GM18867 (cell line): ENCODE results near the gene KIF18B.

Experiments used
- ATAC-seq: cut with Tn5 transposase; IDR thresholded peaks from one replicate; pipeline ENCODE4 v1.9.1; 2021; ENCODE audit warnings: mild to moderate bottlenecking, moderate library complexity; ENCODE audit not compliant: unreplicated experiment

KIF18B gene

DNA sequence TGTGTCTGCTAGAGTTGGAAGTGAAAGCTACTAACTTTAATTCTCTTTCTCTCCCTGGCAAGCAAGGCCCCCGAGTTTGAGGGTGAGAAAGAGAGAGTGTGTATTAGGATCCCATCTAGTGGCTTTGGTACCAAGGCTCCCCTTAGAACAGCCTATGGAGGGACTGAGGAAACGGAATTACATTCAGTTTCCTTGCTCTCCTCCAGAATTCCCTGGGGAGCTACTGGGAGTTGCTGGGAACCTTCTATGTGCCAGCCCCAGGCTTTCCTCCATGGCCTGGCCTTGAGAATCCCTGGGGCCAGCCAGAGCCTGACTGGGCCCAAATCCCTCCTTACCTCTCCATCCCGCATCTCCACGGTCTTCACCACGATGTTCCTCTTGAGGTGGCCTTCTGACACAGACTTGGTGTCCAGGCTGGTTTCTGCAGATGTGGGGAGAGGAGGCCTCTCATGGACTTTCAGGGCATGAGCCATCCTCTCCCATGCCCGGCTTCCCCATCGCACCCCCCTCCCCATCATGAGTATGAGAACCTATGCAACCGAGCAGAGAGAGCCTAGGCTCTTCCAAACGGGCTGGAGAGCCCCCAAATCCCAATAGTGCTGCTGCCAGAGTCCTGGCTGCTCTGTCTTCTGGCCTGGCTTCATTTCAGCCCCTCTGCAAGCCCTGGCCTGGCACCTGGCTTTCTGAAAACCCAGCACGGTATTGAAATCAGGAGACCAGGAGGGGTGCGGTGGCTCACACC lies 39.7 kb downstream of the KIF18B start:
- no peak for ATAC-seq

DNA sequence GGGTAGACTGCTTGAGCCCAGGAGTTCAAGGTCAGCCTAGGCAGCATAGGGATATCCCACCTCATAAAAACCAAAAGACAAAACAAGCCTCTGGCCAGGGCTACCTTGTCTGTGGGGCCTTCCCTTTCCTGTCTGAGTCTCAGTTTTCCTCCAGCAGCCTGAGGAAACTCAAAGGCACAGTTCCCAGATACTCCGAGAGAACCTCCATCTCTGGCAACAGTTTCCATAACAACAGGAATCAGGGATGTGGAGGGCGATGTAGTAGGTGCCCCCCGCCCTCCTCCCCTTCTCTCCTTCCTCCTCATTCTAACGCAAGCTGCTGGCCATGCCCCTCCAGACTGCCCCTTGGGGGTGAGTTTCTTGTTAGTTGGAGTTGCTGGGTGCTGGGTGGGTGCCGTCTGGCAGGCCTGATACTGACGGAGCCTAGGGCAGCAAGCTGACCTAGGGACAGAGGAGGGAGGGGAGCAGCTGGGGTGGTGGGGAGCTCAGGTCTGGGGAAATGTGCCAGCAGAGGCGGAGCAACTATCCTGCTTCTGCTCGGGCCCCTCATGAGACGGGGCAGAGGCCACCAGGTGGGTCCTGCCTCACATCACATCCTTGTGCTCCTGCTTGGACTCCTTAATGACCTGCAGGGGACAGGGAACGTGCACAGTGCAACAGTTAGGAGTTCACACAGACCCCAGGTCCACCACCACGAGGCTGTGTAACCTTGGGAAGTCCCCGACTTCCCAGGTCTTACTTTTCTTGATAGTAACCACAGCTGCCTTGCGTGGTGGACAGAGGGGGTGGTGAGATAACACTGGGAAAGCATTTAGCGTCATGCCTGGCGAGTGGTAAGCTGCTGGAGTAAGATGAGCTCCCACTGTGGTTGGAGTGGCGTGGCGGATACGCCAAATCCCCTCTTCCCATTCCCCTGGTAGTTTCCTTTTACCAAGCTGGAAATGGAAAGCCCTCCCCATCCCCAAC lies 40.5 kb downstream of the KIF18B start:
- ATAC-seq, result no peak

DNA sequence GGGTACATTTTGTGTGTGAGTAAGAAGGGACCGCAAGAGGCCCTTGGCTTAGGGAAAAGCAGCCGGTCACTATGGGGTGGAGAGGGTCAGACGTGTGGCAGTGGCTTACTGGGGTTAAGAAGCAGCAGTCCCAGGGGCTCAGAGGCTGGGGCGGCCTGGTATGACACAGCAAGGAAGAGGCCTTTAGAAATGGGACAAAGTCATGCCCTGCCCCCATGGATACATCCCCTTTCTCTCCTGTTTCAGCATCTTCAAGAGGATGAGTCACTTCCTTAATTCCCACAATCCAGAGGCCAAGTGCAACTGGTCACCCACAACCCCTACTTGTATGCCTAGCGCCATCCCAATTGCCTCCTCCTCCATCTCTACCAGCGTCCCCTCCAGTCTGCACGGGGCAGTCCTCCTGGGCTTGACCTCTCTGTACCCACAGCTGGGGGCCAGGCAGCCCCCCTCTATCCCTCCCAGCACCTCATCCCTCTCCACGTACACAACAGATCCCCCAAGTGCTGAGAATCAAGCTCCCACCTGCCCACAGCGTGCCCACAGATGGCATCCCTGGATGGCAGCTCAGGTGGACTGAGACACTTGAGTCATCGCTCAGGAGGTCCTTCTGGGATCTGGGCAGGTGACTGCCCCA lies 41.4 kb downstream of the KIF18B start:
- no peak for ATAC-seq

DNA sequence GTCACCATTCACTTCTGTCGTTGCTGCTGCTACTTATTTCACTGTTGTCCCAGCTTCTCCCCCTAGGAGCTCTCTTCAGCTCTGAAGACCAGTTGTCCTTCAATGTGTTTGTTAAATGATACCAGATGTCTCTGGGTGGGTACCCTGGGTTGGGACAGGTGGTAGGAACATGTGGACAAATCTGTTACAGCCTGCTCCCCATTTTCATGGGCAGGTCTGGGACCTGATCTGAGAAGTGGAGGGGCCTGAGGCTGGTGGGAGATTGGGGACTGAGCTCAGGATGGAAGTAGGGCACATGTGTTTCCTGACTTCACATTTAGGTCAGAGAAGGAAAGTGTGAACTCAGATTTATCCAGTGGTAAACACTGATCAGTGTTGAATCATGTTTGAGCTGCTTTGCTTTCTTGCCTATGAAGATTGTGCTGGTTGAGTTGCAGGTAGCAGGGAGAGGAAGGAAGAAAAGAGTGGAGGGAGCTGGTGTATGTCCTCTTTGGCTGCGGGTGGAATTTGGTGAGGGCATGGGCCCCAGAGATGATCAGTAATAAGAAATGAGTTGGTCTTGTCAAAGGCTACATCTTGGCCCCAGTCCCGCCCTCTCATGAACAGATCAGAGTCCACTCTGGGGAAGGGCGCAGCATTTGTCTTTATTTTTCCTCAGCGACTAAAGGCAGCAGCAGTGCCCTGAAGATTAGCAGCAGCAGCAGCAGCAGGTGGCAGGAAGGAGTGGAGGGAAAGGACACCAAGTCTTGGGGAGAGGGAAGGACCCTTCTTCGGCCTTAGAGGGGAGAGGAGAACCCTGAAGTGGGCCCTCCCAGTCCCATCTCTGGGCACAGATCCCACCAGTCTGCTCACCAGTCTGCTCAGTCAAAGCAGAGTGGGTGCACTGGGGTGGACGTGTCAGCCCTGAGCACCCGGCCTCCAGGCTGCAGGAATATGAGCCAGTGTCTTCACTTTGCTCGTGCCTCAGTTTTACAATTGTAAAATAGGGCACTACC lies 42.3 kb downstream of the KIF18B start:
- ATAC-seq, result no peak

DNA sequence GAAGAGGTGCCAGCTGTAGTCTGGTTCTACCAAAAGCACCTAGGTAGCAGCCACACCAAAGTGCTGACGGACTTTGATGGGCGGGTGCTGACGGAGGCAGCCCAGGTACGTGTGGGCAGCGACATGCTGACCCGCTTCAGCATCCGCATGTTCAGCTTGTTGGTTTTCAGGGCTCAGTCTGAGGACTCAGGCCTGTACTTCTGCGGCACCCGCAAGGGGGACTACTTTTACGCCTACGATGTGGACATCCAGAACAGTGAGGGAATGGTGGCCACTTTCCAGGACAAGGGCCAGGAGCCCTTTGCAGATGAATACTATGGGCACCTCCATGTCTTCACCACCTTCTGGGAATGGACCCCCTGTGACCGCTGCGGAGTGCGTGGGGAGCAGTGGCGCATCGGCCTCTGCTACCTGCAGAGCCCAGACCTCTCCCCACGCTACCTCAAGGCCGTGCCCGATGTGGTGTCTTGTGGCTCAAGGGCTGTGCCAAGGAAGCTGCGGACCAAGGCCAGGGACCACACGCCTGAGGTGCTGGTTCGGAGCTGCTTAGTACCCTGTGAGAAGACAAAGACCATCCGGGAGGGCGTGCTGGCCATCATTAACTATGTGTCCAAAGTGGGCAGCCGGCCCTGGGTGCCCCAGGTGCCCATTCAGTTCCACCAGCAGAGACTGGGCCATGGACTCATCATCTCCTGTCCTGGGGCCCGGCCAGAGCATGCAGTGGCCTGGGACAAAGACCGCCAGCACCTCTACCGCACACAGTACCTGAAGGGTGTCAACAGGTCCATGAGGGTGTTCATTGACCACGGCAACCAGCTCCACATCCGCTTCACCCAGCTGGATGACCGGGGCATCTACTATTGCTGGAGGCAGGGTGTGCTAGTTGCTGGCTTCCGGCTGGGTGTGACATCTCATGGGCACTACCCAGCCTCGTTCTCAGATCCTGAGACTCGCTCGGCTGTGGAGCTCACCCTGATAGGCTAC lies 43.3 kb downstream of the KIF18B start:
- no peak for ATAC-seq

DNA sequence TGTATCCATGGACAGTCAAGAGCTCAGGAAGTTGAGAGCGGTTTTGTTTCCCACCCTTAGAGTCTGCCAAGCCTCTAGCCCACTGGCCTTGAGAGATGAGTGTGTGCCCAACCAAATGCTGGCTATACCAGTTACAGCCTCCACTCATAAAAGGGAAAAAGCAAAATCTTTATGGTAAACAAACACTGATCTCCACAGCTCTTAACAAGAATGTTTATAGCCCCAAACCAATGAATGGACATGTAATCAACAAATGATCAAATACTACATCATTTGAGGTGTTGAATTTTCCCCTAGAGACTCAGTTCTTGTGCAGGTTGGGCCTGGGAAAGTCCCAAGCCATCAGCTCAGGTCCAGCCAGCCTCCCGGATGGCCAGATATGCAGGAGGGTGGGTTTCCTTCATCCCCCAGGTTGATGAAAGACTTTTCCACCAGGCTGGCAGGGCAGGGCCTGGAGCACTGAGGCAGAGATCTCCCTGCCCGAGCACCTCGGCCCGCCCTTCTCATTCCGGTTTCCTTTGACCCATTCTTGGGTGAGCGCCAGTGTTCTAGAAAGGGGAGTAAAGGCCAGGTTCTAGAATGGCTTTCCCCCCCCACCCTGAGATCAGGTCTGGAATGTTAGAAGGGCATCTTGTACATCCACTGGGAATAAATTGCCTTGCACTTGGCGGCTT lies 44.4 kb downstream of the KIF18B start:
- no peak for ATAC-seq

DNA sequence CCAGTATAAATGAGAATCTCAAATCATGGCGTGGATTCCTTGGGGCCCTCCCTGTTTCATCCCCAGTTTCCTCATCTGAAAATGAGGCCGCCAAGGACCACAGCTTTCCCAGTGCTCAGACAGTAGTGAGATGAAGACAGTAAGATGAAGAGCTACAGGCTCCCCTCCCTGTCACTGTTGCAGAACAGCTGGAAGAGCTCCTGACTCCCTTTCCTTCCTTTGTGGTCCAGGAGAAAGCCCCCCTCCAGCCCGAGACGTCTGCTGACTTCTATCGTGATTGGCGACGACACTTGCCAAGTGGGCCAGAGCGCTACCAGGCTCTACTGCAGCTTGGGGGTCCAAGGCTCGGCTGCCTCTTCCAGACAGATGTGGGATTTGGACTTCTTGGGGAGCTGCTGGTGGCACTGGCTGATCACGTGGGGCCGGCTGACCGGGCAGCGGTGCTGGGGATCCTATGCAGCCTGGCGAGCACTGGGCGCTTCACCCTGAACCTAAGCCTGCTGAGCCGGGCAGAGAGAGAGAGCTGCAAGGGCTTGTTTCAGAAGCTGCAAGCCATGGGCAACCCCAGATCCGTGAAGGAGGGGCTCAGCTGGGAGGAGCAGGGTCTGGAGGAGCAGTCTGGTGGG lies 45.3 kb downstream of the KIF18B start:
- ATAC-seq, result no peak

DNA sequence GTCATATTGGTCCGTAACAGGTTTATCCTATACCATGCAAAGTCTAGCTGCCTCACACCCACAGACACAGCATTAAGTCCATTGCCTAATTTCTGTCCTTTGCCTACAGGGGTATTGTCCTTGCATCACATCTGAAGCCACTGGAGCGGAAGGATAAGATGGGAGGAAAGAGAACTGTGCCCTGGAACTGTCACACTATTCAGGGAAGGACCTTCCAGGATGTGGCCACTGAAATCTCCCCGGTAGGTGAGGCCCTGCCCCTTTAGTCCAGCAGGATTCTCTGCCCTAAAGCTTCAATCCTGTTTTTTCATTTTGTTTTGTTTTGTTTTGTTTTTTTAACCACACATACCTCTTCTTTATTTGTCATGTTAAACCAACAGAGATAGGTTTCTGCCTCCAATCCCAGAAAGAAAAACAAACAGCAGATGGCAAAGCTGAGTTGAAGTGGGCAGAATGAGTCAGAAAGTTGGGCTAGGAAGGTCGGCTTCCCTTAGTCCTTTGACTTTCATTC lies 46.1 kb downstream of the KIF18B start:
- ATAC-seq, result no peak

DNA sequence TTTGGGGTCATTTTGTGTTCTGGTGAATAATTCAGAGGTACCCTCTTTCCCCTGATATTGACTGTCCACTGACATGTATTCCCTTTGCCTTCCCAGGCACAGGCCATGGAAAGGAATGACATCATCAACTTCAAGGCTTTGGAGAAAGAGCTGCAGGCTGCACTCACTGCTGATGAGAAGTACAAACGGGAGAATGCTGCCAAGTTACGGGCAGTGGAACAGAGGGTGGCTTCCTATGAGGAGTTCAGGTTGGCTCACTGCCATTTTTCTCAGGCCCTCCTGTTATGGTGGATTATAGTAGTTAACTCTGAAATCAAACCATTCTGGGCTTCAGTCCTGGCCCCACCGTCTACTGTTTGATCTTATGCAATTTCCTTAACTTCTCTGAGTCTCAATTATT lies 46.7 kb downstream of the KIF18B start:
- ATAC-seq, result no peak

DNA sequence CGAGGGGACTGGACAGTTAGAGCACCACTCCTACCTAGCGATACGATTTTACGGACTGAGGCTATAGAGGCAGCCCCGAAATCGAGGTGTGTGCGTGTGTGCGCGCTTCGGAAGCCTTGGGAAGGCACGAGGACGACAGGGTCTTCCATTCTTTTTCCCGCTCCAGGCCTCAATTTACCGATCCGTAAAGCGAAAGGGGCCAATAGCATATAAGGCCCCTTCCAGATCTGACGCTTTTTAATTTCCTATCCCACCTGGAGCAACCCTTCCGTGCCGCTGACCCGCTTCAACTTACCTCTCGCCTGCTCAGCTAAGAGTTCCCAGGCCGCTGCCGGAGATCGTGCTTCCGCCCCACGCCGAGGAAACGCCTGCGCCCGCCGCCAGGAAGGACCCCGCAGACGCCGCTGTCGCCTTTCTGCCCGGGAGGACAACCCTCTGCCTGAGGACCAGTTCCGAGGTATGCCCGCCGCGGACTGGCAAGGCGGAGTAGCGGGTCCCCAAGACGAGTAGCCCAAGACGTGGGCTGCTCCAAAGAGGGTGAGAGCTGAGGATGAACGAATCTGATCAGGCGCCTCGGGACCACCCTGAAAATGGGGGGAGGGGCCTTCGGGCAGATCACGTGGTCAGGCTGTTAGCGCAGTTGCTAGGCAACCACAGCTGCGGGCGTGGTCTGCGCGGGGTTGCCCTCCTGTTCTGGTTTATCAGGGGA lies 48.3 kb downstream of the KIF18B start, which contains the start of gene EFTUD2:
TSS of gene EFTUD2 (minus strand) at position 372 of the 709 bp plus-strand sequence. CDS start 4,924 bp downstream, outside the sequence.
- no peak for ATAC-seq

DNA sequence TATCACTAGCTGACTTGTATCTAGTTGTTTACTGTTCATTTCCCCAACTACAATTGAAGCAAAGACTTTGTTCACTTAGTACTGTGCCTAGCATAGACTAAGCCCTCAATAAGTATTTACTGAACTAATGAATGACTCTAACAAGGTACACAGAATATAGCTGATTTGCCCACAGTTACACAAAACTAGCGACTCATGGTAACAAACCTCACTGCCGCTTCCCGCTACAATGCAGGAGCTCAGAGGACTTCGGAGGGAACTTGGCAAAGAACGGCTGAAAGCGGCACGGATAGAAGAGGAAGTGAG lies 48.9 kb downstream of the KIF18B start:
- ATAC-seq, result no peak

DNA sequence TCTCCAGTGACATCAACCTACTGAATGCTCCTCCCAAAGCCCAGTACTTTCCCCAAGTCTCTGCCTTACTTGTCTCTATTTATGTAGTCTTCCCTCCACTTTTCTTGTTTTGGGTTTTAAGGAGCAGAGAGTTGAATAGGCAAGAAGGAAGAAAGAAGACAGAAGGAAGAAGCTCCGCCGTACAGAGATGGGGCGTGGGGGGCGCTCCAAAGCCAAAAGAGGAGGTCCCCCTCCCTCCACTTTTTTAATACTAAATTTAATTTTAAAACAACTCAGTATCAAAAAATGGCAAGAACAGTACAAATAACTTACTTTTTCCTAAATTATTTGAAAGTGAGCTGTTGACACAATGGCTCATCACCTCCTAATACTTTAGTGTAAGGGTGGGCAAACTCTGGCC lies 52.9 kb downstream of the KIF18B start:
- ATAC-seq, result no peak

DNA sequence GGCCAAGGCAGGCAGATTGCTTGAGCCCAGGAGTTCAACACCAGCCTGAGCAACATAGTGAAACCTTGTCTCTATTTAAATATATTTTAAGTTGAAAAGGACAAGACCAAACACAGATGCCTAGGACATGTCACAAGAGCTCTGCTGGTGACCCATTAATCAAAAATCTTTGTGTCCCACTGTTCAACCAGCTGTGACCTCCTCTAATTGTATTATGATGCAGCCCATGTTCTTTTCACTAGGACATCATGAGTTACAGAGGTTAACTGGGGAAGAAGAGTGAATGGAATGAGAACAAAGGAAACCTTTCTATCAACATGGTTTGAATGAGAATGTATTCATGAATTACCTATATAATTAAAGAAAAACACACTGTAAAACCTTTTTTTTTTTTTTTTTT lies 55.3 kb downstream of the KIF18B start:
- ATAC-seq, result no peak

DNA sequence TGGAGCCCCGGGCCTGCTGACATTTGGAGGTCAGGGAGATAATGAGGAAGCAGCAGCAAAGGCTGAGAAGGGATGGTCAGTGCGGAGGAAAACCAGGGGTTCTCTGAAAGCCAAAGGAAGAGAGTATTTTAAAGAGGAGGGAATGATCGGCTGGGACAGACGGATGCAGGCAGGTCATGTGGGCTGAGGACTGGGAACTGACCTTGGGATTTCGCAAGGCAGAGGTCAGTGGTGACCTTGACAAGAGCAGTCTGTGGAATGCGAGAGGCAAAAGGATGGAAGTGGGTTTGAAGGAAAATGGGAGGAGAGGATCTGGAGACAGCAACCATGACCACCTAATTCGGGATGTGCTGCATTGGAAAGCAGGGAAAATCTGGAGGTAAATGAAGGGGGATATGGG lies 58.6 kb downstream of the KIF18B start:
- no peak for ATAC-seq

DNA sequence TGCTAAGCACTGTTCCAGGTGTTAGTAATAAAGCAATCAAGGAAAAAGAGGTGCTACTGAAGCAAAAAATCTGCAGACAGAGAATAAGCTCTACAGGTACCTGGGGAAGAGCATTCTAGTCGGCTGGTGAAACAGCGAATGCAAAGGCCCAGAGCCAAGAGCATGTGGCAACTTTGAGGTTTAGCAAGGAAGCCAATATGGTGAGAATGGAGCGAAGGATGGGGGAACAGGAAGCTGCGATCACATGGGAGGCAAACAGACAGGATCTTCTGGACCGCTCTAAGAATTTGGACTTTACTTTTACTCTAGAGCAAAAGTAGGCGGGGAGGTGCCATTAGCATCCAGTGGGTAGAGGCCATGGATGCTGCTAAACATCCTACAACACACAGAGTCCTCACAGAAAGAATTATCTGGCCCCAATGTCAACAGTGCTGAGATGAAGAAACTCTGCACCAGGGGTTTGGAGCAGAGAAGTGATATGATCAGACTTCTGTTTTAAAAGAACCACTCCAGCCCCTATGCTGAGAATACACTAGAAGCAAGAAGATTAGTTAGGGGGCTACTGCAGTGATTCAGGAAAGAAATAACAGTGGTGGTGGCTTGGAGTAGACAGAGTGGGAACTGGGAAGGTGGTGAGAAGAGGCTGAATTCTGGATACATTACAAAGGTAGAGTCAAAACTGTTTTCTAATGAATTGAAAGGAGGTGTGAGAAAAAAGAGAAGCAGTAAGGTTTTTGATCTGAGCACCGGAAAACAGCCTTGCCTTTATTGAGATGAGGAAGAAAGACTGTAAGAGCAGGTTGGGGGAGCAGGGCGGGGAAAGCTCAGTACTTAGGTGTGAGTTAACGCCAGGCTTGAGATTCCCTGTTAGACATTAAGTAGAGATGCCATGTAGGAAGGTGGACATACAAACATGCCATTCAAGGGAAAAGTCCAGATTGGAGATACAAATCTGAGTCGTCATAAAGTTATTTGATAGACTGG lies 59.3 kb downstream of the KIF18B start:
- no peak for ATAC-seq

DNA sequence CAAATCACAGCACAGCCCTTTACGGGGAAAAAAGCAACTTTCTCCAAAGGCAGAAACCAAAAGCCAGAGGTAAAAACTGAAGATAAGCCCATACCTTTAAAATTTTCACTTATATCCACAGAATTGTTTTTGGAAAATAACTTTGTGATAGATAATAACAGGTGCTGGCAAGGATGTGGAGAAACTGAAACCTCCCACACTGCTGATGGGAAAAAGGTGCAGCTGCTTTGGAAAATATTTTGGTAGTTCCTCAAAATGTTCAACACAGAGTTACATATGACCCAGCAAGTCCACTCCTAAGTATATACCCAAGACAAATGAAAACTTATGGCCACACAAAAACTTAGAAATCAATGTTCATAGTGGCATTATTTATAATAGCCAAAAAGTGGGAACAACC lies 60.6 kb downstream of the KIF18B start:
- no peak for ATAC-seq
